ENCODE results near the gene KMT2D. TPM values are rescaled to one million over a fixed set of nuclear protein-coding genes. Genes with fewer than 3 reads are reported as not detected.

KMT2D gene
- total RNA-seq, 1 donor from 2014 or later: 24.0 TPM

DNA sequence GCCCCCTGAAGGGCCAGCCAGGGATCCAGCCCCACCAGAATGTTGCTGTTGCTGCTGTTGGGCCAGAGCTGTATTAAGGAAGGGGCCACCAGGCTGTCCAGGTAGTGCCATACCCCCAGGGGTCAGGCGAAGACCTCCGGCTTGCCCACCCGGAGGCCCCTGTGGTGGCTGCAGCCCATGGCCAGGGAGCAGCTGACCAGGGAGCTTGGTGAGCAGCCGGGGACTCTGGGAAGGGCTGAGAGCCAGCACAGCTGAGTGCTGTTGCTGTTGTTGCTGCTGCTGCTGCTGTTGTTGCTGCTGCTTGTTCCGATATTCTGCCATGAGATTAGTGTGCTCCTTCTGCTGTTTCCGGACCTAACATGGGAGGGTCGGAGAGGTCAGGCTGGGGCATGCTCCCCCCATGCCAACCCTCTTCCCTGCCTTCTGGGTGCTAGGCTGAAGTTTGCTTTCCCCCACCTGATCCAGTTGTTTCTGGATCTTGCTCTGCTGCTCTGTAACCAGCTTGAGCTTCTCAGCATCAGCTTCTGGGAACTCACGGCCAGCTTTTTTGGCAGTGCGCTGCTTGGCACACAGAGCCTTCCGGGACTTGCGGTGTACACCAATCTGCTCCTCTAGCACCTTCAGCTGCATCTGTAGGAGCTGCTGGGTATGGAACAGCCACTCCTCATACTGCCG is 26.8 kb downstream of the KMT2D start:
- Histone ChIP-seq H3K4me3 (ENCODE audit: low read depth, low read length) (no peak overlapping the region), H3K36me3 (ENCODE audit: control insufficient read depth, insufficient read depth, low read length) (peaks cover 51% of the 10 kb centered on the region), H3K27me3 (ENCODE audit: control insufficient read depth, insufficient read depth, low read length) (no peaks in the 10 kb centered on the region)
- FAIRE-seq (no peak), DNase-seq (ENCODE audit: low read depth) (no peak)
- TF ChIP-seq, protein P1, sequence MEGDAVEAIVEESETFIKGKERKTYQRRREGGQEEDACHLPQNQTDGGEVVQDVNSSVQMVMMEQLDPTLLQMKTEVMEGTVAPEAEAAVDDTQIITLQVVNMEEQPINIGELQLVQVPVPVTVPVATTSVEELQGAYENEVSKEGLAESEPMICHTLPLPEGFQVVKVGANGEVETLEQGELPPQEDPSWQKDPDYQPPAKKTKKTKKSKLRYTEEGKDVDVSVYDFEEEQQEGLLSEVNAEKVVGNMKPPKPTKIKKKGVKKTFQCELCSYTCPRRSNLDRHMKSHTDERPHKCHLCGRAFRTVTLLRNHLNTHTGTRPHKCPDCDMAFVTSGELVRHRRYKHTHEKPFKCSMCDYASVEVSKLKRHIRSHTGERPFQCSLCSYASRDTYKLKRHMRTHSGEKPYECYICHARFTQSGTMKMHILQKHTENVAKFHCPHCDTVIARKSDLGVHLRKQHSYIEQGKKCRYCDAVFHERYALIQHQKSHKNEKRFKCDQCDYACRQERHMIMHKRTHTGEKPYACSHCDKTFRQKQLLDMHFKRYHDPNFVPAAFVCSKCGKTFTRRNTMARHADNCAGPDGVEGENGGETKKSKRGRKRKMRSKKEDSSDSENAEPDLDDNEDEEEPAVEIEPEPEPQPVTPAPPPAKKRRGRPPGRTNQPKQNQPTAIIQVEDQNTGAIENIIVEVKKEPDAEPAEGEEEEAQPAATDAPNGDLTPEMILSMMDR (IDR thresholded peaks at IDR 0.05; ENCODE audit: insufficient read depth, low read length, severe bottlenecking): no peak

DNA sequence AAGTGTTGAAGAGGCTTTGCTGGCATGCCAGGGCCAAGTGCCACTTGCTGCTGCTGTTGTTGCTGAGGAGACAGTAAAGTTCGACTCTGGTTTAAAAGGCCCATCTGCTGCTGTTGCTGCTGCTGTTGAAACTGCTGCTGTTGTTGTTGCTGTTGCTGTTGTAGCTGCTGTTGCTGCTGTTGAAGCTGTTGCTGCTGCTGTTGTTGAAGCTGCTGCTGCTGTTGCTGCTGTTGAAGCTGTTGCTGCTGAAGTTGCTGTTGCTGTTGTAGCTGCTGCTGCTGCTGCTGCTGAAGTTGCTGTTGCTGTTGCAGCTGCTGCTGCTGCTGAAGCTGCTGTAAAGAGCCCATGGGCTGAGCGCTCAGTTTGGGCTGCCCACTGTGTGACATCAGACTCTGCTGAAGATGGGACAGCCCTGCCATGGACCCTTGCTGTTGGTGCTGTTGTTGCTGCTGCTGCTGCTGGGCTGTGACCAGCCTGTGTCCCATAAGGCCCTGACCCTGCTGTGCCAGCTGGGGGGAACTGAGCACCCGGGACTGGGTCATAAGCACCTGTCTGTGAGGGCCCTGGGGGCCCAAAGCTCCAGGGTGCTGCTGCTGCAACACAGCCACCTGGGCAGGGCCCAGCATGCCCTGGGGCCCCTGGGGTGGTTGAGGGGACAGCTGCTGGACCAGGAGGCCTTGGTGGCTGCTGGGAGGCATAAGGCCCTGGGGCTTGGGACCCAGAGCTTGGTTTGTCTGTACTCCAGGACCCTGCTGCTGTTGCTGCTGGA is 27.7 kb downstream of the KMT2D start:
- TF ChIP-seq, protein P1 (IDR thresholded peaks at IDR 0.05; ENCODE audit: insufficient read depth, low read length, severe bottlenecking): no peak
- DNase-seq (ENCODE audit: low read depth): no peak
- peaks cover 53% of the 10 kb centered on the region for H3K36me3 ChIP-seq (ENCODE audit: control insufficient read depth, insufficient read depth, low read length)
- no peak overlapping the region for H3K4me3 ChIP-seq (ENCODE audit: low read depth, low read length)
- FAIRE-seq: no peak
- H3K27me3 ChIP-seq (ENCODE audit: control insufficient read depth, insufficient read depth, low read length): no peaks in the 10 kb centered on the region

DNA sequence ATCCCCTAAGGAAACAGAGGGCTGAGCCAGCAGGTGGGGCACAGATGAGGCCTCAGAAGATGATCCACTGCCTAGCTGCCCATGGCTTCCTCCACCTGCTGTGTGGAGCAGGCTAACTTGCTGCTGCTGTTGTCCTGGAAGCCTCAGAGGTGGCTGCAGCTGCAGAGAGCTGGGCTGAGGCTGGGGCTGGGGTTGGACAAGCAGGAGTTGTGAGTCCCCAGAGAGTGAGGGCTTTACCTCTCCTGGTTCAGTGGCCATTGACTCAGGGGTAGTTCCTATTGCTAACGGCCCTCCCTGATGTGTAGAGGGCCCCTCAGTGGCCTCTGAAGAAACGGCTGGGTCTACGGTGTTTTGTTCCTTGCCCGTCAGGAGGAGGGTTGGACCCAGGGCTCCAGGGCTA is 28.3 kb downstream of the KMT2D start:
- TF ChIP-seq, protein P1 (IDR thresholded peaks at IDR 0.05; ENCODE audit: insufficient read depth, low read length, severe bottlenecking): no peak
- no peaks in the 10 kb centered on the region for H3K27me3 ChIP-seq (ENCODE audit: control insufficient read depth, insufficient read depth, low read length)
- H3K4me3 ChIP-seq (ENCODE audit: low read depth, low read length): no peak overlapping the region
- FAIRE-seq (no peak), DNase-seq (ENCODE audit: low read depth) (no peak)
- peaks cover 52% of the 10 kb centered on the region for H3K36me3 ChIP-seq (ENCODE audit: control insufficient read depth, insufficient read depth, low read length)

DNA sequence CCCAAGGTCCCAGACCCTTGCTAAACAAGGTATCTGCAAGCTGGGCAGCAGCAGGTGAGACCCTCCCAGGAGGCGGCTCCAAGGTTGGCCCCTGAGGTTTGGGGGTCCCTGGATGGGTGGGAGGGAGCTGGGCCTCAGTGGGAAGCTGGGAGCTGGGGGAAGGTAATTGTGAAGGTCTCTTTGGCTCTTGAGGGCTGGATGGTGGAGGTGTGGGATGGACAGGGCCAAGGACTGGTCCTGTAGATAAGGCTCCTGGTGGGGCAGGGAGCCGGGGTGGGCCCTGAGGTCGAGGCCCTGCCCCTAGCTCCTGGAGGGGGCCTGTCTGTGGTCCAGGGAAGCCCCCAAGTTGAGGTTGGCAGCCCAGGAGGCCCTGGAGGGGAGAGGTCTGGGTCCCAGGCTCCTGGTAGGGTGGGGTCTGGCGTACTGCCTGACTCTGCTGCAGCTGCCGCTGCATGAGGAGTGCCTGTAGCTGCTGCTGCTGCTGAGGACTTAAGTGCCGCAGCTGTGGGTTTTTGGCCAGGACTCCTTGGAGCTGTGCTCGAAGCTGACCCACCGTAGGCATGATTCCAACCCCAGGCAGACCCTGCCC is 28.9 kb downstream of the KMT2D start:
- H3K36me3 ChIP-seq (ENCODE audit: control insufficient read depth, insufficient read depth, low read length): peaks cover 48% of the 10 kb centered on the region
- no peak for DNase-seq (ENCODE audit: low read depth)
- FAIRE-seq: no peak

DNA sequence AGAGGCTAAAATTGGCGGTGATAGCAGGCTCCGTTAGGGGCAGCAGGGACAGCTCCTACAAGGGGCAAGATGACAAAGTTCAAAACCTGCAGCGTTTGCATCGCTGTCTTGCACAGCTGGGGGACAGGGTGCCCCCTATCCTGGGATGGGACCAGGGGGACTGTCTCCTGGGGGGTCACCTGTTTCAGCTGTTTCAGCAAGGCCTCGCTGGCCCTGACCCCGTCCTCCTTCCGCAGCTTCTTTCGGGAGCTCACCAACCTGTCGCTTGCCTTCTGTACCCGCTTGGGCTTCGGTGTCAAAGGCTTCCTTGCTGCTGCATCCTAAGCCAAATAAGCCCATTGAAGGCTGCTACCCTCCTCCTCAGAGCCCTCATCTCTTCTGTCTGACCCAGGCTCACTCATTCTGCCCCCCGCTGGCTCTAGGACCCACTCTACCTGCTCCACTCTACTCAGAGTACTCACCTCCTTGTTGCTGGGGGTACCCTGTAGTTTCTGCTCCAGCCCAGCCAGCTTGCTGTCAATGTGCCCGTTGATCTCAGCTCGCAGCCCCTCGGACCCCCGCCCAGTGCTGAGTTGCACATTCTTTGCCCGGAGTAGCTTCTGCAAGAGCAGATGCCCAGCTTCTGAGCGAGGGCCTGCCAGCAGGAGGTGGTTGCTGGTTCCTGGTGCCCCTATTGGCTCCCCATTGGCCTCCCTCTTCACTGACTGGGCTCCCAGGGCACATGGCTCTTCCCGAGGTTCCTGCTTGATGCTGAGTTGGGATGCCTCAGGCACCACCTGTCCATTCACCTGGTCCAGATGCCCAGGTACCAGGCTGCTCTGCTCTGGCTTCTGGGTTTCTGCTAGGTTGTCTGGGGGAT is 29.7 kb downstream of the KMT2D start:
- no peak overlapping the region for H3K4me3 ChIP-seq (ENCODE audit: low read depth, low read length)
- peaks cover 55% of the 10 kb centered on the region for H3K36me3 ChIP-seq (ENCODE audit: control insufficient read depth, insufficient read depth, low read length)
- FAIRE-seq: no peak
- H3K27me3 ChIP-seq (ENCODE audit: control insufficient read depth, insufficient read depth, low read length): no peaks in the 10 kb centered on the region
- no peak for DNase-seq (ENCODE audit: low read depth)
- TF ChIP-seq, protein P1 (IDR thresholded peaks at IDR 0.05; ENCODE audit: insufficient read depth, low read length, severe bottlenecking): no peak

More for the DNA sequence above, 28.9 kb downstream of the KMT2D start:
- H3K4me3 ChIP-seq (ENCODE audit: low read depth, low read length): no peak overlapping the region
- TF ChIP-seq, protein P1 (IDR thresholded peaks at IDR 0.05; ENCODE audit: insufficient read depth, low read length, severe bottlenecking): no peak
- H3K27me3 ChIP-seq (ENCODE audit: control insufficient read depth, insufficient read depth, low read length): no peaks in the 10 kb centered on the region

Measured in bronchial epithelial cell (primary cell).